SK-MEL-5 (cell line): ENCODE measurements around the gene ZCCHC17. TPM values are rescaled to one million over a fixed set of nuclear protein-coding genes. Genes with fewer than 3 reads are reported as not detected.
A peak's percentile ranks its signal among the peaks of the same experiment; 100 is the strongest.

Source experiments
- DNase-seq: peaks from one replicate; pipeline ENCODE4 v3.0.0-alpha.2; 2016; ENCODE audit warnings: low read depth, low spot score
- in situ Hi-C: cut with HindIII; loops from 2 replicates; pipeline ENCODE4 v1.10.0; 2016; ENCODE audit warnings: low sequenced_read_pairs, high pct_unique_total_duplicates, low pct_unique_long_range_greater_than_20kb
- total RNA-seq: library from RNA; depleted of rRNA; stranded (reverse); fragments of >200 nt; shearing (Covaris generic); gene quantifications from 2 replicates; pipeline ENCODE4 v1.2.3, GENCODE V29; 2014

Gene ZCCHC17
- total RNA-seq, 1 experiment from 2014 or later = 35.3 TPM

GRCh38 chr1:31297277-31298247 lies 730 bp downstream of the ZCCHC17 start:
- DNase-seq = peak; percentile 69
- in situ Hi-C loops = no loop called here

- DNase-seq = no peak
- in situ Hi-C loops = no loop called here
These were observed 2.5 kb downstream of the ZCCHC17 start for GRCh38 chr1:31299365-31299764.

- in situ Hi-C loops = no loop called here
These were observed 3.4 kb downstream of the ZCCHC17 start for GRCh38 chr1:31300193-31300592.

GRCh38 chr1:31302709-31303441 lies 6.0 kb downstream of the ZCCHC17 start:
- no peak for DNase-seq
- in situ Hi-C loops = no loop called here

More at GRCh38 chr1:31300193-31300592, 3.4 kb downstream of the ZCCHC17 start:
- no peak for DNase-seq

- in situ Hi-C loops = no loop called here
These were observed 9.4 kb downstream of the ZCCHC17 start for GRCh38 chr1:31306278-31306677.

GRCh38 chr1:31308036-31308435 lies 11.2 kb downstream of the ZCCHC17 start:
- in situ Hi-C loops = no loop called here

More at GRCh38 chr1:31306278-31306677, 9.4 kb downstream of the ZCCHC17 start:
- DNase-seq = peak; percentile 37

GRCh38 chr1:31310198-31310597 lies 13.4 kb downstream of the ZCCHC17 start:
- no peak for DNase-seq
- in situ Hi-C loops = no loop called here

More at GRCh38 chr1:31308036-31308435, 11.2 kb downstream of the ZCCHC17 start:
- no peak for DNase-seq

- DNase-seq = no peak
- in situ Hi-C loops = no loop called here
These were observed 19.1 kb downstream of the ZCCHC17 start for GRCh38 chr1:31315902-31316301.

- no peak for DNase-seq
- in situ Hi-C loops = no loop called here
These were observed 21.3 kb downstream of the ZCCHC17 start for GRCh38 chr1:31318146-31318545.

GRCh38 chr1:31324093-31324492 lies 27.3 kb downstream of the ZCCHC17 start:
- DNase-seq = no peak
- in situ Hi-C loops = no loop called here

- in situ Hi-C loops = no loop called here
- DNase-seq = no peak
These were observed 28.2 kb downstream of the ZCCHC17 start for GRCh38 chr1:31324992-31325391.

- in situ Hi-C loops = no loop called here
- DNase-seq = no peak
These were observed 29.6 kb downstream of the ZCCHC17 start for GRCh38 chr1:31326461-31326860.

- in situ Hi-C loops = no loop called here
- peak; percentile 32 for DNase-seq
These were observed 30.5 kb downstream of the ZCCHC17 start for GRCh38 chr1:31327381-31327780.

- in situ Hi-C loops = no loop called here
- DNase-seq = peak; percentile 72
These were observed 38.2 kb downstream of the ZCCHC17 start for GRCh38 chr1:31335007-31335406.

- DNase-seq = no peak
- in situ Hi-C loops = no loop called here
These were observed 40.0 kb downstream of the ZCCHC17 start for GRCh38 chr1:31336687-31337467.

GRCh38 chr1:31344503-31344902 lies 47.7 kb downstream of the ZCCHC17 start:
- no peak for DNase-seq
- in situ Hi-C loops = no loop called here

- in situ Hi-C loops = no loop called here
These were observed 48.8 kb downstream of the ZCCHC17 start for GRCh38 chr1:31345635-31346034.

GRCh38 chr1:31346785-31347184 lies 50.0 kb downstream of the ZCCHC17 start:
- in situ Hi-C loops = no loop called here
- DNase-seq = no peak

More at GRCh38 chr1:31345635-31346034, 48.8 kb downstream of the ZCCHC17 start:
- no peak for DNase-seq
